ENCODE results near the gene KIF1A. TPM values are rescaled to one million over a fixed set of nuclear protein-coding genes. Genes with fewer than 3 reads are reported as not detected.
"Not testable (repeated sequence)": the region's sequence is repeated elsewhere in the genome, so short reads cannot be mapped to it uniquely, and the experiment has no call there.

Gene KIF1A
- polyA plus RNA-seq, 1 donor from 2014 or later = not detected

DNA sequence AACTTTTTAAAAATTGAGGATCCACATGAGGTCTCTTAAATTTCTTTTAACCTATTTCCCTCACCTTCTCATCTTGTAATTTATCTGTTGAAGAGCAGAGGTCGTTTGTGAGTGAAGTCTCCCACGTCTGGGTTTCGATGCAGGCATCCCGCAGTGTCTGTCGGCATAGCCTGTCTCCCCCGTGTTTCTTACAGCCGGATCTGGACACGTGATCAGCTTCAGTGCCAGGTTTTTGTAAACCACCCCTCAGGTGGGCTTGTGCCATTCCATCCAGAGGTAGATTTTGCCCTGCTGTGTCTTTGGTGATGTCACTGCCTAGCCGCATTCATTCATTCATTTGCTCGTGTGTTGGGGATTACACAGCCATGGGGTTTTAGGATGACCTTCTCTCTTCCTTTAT is 112.2 kb downstream of the KIF1A start:
- H3K36me3 Mint-ChIP-seq = no peaks in the 10 kb centered on the region
- peaks cover 15% of the 10 kb centered on the region for H3K27me3 Mint-ChIP-seq
- peaks cover 0 to 2% (median 2%) of the 10 kb centered on the region in 3 donors for H3K4me1 Mint-ChIP-seq
- no peak overlapping the region for H3K4me3 Mint-ChIP-seq
- H3K9me3 Mint-ChIP-seq = peaks cover 0 to 2% (median 0%) of the 10 kb centered on the region in 3 donors
- H3K27ac Mint-ChIP-seq = no peak overlapping the region

DNA sequence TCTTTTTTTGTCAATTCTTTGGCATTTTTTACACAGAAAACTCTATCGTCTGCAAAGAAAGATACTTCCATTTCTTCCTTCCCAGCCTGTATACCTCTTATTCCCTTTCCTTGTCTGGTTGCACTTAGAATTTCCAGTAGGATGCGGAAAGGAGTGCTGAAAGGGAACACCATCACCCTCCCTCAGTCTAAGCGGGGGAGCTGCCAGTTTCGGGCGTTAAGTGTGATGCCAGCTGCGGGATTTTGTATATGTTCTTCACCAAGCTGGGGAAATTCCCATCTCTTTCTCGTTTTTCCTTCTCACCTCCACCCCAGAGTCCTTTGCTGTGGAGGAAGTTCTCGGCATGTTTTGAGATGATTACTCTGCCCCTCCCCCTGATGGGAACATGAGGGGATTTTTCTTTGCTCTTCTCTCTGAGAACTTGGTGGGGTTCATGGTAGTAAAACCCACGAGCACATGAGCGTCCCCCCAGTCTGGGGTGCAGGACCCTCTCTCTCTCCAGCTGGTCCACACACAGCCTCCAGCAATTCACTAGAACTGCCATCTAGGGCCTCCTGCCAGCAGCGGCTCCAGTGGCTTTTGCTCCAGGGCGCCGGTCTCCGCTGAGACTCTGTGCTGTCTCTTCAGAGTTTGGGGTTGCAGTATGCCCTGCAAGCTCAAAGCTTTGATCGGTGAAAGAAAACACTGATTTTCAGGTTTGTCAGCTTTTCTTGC is 112.8 kb downstream of the KIF1A start:
- peaks cover 0 to 2% (median 2%) of the 10 kb centered on the region in 3 donors for H3K4me1 Mint-ChIP-seq
- H3K27ac Mint-ChIP-seq = no peak overlapping the region
- no peak overlapping the region for H3K4me3 Mint-ChIP-seq
- H3K27me3 Mint-ChIP-seq = peaks cover 15% of the 10 kb centered on the region
- peaks cover 0 to 2% (median 0%) of the 10 kb centered on the region in 3 donors for H3K9me3 Mint-ChIP-seq
- no peaks in the 10 kb centered on the region for H3K36me3 Mint-ChIP-seq

DNA sequence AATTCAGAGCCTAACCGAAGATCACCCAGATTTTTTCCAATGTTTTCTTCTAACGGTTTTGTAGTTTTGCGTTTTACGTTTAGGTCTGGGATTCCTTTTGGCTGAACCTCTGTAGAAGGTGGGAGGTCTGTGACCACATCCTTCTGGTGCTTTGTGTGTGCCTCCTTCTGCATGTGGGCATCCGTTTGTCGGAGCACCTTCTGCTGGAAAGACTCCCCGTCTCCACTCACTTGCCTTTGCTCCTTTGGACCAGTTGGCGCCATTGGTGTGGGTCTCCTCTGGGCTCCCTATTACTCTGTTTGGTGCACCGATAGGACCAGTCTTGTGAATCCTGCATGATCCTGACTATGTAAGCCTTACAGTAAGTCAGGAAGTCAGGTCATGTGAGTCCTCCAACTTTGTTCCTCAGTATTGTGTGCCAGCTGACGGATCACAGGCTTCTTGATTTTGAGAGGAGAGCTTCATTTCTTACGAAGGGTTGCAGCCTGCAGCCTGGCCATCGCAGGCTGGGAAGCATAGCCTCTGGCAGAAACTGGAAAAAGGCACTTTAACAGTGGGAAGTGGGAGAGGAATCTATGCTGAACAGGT is 114.7 kb downstream of the KIF1A start:
- Mint-ChIP-seq H3K27ac (peak overlapping the region in 1 of 3 donors; percentile 55), H3K9me3 (peaks cover 0 to 2% (median 0%) of the 10 kb centered on the region in 3 donors), H3K4me1 (peaks cover 0 to 2% (median 2%) of the 10 kb centered on the region in 3 donors), H3K36me3 (no peaks in the 10 kb centered on the region), H3K4me3 (no peak overlapping the region), H3K27me3 (peaks cover 15% of the 10 kb centered on the region)

DNA sequence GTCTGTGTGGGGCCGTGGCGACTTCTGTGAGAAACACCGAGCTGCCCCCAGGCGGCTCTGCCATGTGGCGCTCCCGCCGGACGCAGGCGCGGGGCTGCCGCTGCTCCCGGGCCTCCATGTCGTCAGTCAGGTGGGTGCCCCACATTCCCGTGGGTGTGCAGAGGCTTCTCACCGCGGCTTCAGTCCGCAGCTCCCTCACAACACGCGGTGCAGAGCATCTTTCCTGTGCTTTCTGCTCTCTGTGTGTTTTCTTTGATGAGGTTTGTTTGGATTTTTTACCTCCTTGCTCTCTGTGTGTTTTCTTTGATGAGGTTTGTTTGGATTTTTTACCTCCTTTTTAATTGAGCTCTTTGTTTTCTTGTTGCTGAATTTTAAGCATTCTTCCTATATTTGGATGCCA is 115.4 kb downstream of the KIF1A start:
- peak overlapping the region in 1 of 3 donors; percentile 55 for H3K27ac Mint-ChIP-seq
- no peak overlapping the region for H3K4me3 Mint-ChIP-seq
- peaks cover 0 to 2% (median 0%) of the 10 kb centered on the region in 3 donors for H3K9me3 Mint-ChIP-seq
- H3K27me3 Mint-ChIP-seq = peaks cover 15% of the 10 kb centered on the region
- H3K36me3 Mint-ChIP-seq = no peaks in the 10 kb centered on the region
- H3K4me1 Mint-ChIP-seq = peaks cover 0 to 2% (median 2%) of the 10 kb centered on the region in 3 donors

DNA sequence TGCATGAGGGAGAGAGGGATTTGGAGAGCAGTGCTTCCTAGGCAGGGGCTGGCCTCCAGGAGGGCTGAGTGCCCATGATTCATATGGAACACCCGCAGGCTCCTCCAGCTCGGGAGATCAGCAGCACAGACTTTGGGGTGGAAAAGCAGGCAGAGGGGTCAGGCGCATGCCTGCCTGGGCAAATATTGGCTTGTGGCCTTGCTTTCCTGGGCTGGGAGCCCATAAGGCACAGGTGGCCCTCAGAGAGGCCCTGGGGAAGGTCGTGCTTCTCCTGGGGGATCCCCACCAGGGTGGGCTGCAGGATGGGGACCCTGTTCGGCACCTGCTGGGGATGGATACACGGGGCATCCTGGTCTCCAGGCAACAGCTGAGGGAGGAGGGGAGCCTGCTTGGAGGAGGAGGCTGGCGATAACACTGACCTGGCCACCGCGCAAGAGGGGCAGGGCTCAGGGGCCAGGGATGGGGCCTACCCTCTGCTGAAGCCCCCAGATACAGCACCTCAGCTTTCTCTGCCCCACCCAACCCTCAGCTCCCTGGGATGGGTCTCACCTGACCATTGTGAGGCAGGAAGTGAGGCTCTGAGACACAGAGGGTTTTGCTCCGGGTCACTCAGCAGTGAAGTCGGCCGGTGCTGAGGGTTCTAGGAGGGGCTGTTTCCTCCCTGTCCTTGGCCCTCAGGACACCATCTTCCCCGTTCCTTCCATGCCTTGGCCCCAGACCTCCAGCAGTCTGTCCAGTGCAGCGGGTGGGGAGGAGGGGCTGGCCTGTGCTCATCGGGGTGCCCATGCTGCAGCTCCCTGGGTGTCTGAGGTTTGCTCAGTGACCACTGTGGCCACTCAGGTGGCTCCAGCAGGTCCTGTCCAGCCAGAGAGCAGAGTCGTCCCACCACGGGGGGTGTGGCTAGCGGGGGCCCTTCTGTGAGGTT is 116.3 kb downstream of the KIF1A start:
- Mint-ChIP-seq H3K36me3 (no peaks in the 10 kb centered on the region), H3K4me1 (peaks cover 0 to 2% (median 2%) of the 10 kb centered on the region in 3 donors), H3K9me3 (peaks cover 0 to 2% (median 0%) of the 10 kb centered on the region in 3 donors), H3K27me3 (peaks cover 15% of the 10 kb centered on the region), H3K4me3 (peak overlapping the region in 1 of 4 donors; percentile 68), H3K27ac (no peak overlapping the region)

DNA sequence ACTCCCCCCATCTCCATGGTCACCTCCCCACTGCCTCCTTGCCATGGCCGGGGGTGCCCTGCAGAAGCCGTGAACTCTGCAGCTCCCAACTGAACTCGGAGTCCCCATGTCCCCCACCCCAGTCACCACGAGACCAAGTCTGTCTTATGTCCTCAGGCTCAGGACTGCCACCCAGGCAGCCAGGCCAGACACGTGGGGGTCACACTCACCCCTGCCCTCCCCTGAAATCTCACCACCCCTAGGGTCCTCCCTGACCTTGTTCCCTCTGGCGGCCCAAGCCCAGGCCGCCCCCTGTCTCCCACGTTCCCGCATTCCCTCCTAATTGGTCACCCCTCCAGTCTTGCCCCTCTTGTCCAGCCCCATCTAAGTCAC is 117.4 kb downstream of the KIF1A start:
- peaks cover 11% of the 10 kb centered on the region for H3K27me3 Mint-ChIP-seq
- H3K4me3 Mint-ChIP-seq = no peak overlapping the region
- peaks cover 0 to 2% (median 2%) of the 10 kb centered on the region in 3 donors for H3K4me1 Mint-ChIP-seq
- no peaks in the 10 kb centered on the region for H3K9me3 Mint-ChIP-seq
- no peaks in the 10 kb centered on the region for H3K36me3 Mint-ChIP-seq
- no peak overlapping the region for H3K27ac Mint-ChIP-seq

DNA sequence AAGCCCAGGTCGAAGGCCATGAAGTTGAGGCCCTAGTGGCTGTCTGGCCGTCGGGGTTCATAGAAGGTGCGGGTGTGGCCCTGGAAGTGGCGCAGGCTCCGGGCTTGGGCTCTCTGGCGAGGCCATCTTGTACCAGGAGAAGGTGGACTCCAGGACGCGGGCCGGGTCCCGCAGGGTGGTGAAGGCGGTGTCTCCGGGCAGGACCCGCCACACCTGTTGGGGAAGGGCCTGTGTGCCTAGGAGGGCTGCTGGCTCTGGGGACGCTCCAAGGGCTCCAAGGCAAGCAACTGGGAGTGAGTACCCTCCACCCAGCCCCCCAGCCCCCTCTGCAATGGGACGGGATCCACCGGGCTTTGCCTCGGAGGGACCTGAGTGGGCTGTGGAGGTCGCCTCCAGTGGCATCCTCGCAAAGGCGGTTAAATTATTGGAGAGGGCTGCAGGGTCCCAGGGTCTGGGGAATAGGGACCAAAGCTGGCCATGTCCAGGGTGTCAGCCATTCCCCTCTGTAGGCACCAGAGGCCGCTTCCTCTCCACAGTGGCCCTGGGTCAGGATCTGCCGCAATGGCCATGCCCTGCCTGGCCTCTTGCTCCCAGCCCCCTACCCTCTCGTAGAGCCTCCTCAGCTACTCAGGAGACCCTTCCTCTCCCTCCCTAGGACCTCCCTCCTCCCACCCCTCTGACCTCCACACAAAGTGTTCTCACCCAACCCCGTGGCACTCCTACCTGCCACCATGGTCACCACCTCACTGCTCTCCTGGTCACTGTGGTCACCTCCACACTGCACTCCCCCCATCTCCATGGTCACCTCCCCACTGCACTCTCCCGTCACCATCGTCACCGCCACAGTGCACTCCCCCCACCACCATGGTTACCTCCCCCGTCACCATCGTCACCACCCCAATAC is 118.0 kb downstream of the KIF1A start:
- no peak overlapping the region for H3K4me3 Mint-ChIP-seq
- peaks cover 0 to 2% (median 2%) of the 10 kb centered on the region in 3 donors for H3K4me1 Mint-ChIP-seq
- no peaks in the 10 kb centered on the region for H3K36me3 Mint-ChIP-seq
- peaks cover 11% of the 10 kb centered on the region for H3K27me3 Mint-ChIP-seq
- no peaks in the 10 kb centered on the region for H3K9me3 Mint-ChIP-seq
- H3K27ac Mint-ChIP-seq = no peak overlapping the region

DNA sequence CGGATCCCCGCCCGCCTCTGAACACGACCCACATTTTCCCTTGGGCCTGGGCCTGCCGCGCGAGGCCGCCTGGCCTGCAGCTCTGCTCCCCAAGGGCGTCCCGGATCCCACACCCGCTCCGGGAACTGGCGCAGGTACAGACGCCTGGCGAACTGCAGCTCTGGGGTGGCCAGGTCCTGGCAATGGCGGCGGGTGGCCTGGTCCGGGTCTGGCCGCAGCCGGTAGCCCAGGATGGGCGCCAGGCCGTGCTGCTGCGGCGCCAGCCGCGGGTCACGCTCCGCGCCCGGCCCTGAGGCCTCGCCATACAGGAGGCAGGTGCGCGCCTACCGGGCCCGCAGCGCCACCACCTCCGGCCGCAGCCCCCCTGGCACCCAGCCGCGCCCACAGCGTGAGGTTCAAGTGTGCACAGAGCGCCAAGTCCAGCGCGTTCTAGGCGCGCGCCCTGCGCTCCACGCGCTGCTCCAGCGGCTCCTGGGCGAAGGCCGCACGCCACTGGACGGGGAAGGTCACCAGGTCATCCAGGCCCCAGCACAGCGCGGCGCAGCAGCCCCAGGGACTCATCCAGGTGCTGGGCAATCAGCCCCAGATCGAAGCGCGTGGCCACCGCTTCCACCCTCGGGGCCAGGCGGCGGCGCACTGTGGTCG is 118.8 kb downstream of the KIF1A start:
- Mint-ChIP-seq H3K27me3 (peaks cover 11% of the 10 kb centered on the region), H3K9me3 (no peaks in the 10 kb centered on the region), H3K27ac (no peak overlapping the region), H3K36me3 (no peaks in the 10 kb centered on the region), H3K4me3 (no peak overlapping the region), H3K4me1 (peaks cover 0 to 2% (median 0%) of the 10 kb centered on the region in 3 donors)

DNA sequence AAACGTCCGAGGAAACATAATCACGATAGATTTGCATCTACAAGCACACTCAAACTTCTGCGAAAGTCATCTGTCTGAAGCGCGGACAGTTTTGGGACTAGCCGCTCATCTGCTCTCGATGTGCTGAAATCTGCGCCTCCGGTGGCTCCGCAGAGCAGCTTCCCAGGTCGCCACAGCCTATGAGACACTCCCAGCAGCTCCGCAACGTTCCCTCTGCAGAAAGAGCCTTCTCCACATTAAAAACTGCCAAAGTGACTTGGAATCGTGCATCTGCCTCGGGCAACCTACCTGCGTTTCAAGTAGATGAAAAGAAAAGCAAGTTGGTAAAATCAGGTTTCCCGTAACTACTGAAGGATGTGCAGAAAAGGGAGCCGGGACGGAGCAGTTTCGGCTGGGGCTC is 119.4 kb downstream of the KIF1A start:
- not testable (repeated sequence) for H3K4me3 Mint-ChIP-seq, H3K9me3 Mint-ChIP-seq, H3K27ac Mint-ChIP-seq, H3K4me1 Mint-ChIP-seq, H3K36me3 Mint-ChIP-seq
- peaks cover 10% of the 10 kb centered on the region for H3K27me3 Mint-ChIP-seq

DNA sequence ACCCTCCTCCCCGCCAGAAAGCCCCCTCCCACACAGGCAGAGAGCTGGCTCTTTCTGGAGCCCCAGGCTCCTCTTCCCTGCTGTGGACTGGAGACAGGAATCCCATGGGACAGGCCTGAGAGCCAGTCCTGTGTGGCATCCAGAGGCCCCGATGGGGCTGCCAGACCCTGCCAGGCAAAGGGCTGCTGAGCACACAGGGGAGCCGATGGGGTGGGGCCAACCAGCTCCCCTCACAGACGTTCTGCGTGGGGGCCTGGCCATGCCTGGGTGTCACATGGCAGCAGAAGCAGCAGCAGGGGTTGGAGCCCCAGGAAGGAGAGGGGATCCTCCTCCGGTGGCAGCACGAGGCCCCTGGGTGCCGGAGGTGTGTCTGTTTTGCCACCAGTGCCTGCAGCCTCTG is 120.2 kb downstream of the KIF1A start:
- not testable (repeated sequence) for H3K4me1 Mint-ChIP-seq, H3K36me3 Mint-ChIP-seq, H3K27ac Mint-ChIP-seq, H3K27me3 Mint-ChIP-seq, H3K4me3 Mint-ChIP-seq, H3K9me3 Mint-ChIP-seq

DNA sequence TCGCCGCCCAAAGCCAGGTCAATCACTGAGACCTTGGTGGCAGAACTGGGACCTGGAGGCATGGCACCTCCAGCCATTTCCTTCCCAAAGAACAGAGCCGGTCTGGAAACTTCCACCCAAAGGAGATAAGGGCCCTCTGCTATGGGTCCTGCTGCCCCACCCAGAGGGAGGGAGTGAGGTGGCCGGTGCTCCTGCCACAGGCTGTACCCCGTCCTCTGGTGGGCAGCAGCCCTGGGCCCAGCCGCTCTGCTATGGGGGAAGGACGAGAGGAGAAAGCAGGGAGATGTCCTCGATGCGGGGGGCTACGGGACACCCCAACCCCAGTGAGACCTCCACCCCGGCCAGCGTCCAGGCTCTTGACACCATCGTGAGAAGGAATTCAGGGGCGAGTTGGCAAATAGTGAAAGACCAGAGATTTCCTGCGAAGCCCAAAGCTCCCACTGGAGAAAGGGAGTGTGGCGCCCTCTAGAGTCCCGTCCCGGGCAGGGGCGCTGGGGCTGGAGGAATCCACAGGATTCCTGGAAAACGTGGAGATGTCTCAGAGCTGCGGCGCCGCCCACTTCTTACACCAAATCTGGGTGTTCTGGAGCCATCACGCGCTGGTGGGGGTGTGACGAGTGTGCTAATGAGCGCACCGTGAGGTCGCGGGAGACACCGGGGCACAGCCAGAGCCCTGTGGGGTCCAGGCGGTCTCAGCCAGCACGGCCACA is 121.0 kb downstream of the KIF1A start:
- H3K27ac Mint-ChIP-seq, H3K27me3 Mint-ChIP-seq, H3K4me3 Mint-ChIP-seq, H3K9me3 Mint-ChIP-seq, H3K4me1 Mint-ChIP-seq, H3K36me3 Mint-ChIP-seq: not testable (repeated sequence)

DNA sequence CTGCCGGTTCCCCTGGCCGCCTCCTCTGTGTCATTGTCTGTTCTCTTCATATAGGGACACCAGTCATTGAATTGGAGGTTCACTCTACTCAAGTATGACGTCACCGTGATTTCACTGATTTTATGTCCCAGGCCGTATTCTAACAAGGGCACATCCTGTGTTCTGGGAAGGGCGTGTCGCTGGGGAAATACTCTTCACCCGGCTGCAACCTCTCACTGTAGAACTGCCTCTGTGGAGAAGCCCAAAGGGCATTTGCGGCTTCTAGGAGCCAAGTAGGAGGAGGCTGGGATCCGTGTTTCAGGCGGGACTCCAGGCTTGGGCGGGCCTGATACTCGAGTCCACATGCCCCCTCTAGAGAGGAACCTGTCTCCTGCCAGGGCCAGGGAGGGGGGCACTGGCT is 123.5 kb downstream of the KIF1A start:
- not testable (repeated sequence) for H3K27ac Mint-ChIP-seq, H3K36me3 Mint-ChIP-seq, H3K4me1 Mint-ChIP-seq, H3K9me3 Mint-ChIP-seq, H3K4me3 Mint-ChIP-seq, H3K27me3 Mint-ChIP-seq

DNA sequence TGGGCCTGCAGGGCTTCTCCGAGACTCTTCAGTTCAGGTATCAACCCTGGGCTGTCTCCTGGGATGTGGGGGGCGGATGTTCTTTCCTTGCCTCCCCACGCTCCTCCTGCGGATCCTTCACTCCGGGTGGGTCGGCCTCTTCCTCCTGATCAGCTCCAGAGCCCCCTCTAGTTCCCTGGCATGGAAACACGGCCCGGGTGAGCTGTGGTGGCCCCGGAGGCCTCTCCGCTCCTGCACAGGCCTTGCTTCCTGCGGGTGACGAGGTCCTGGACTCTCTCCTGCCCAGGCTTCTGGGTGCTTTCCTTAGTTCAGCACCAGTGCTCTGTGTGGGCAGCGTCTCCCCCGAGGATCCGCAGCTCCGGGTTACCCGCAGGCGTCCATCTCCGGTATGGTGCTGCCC is 124.4 kb downstream of the KIF1A start:
- H3K36me3 Mint-ChIP-seq, H3K27me3 Mint-ChIP-seq, H3K4me1 Mint-ChIP-seq, H3K27ac Mint-ChIP-seq, H3K9me3 Mint-ChIP-seq, H3K4me3 Mint-ChIP-seq: not testable (repeated sequence)

DNA sequence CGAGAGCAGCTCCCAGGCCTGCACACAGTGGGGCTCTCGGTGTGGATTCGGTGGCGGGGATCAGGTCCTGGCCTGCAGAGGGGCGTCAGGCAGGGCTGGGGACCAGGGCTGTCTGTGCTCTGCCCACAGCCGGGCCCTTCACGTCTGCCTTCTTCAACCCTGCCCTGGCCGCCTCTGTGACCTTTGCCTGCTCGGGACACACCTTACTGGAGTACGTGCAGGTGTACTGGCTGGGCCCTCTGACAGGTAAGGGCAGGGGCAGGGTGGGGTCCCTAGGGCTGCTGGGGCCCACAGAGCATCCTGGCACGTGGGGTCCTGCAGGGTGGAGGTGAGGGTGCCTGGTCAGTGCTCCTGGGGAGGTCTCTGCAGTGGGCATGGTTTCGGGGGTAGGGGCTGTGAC is 125.7 kb downstream of the KIF1A start:
- H3K27me3 Mint-ChIP-seq, H3K9me3 Mint-ChIP-seq: not testable (repeated sequence)

More for the DNA sequence above, 125.7 kb downstream of the KIF1A start:
- H3K27ac Mint-ChIP-seq, H3K4me1 Mint-ChIP-seq, H3K4me3 Mint-ChIP-seq, H3K36me3 Mint-ChIP-seq: not testable (repeated sequence)
